H1 (cell line): Measurements from ENCODE around the gene FAM53B. TPM values are rescaled to one million over a fixed set of nuclear protein-coding genes. Genes with fewer than 3 reads are reported as not detected.

ENCODE experiments used
- CTCF ChIA-PET: fragments of 300-600 bp; sonication (Branson Sonifier 250); formaldehyde crosslinking; loops from one replicate; lab custom pipeline; 2021; ENCODE audit not compliant: partially characterized antibody; lab: Charles Lee
- POLR2A ChIA-PET: fragments of 300-600 bp; sonication (Branson Sonifier 250); formaldehyde crosslinking; loops from one replicate; lab custom pipeline; 2021; ENCODE audit warnings: inconsistent platforms; ENCODE audit not compliant: partially characterized antibody; lab: Charles Lee
- DNase-seq, 2 experiments: peaks; one replicate each; pipeline versions ENCODE4 v3.0.0 to v3.0.0-alpha.2; 2010 to 2022; ENCODE audit warnings: low spot score in 2 of 2, low read depth in 1 of 2, mixed read lengths in 1 of 2
- FAIRE-seq: peaks from 2 replicates; lab custom pipeline; 2011; peaks lifted over from hg19 to GRCh38; lab: Jason Lieb, UNC
- H2AFZ ChIP-seq: 2 replicates; pipeline ENCODE4 v1.8.1; 2012; ENCODE audit warnings: low read length, inconsistent platforms
- H2AK5ac ChIP-seq: 2 replicates; pipeline ENCODE4 v1.6.1; 2013; ENCODE audit warnings: low read depth, low read length
- H2BK120ac ChIP-seq: replicated peaks from 2 replicates; pipeline ENCODE3; 2013; ENCODE audit warnings: low read depth, low read length, inconsistent platforms
- H2BK12ac ChIP-seq: 2 replicates; pipeline ENCODE4 v1.6.1; 2013; ENCODE audit warnings: low read depth, low read length
- H2BK15ac ChIP-seq: 2 replicates; pipeline ENCODE4 v1.6.1; 2013; ENCODE audit warnings: low read length
- H2BK20ac ChIP-seq: 2 replicates; pipeline ENCODE4 v1.6.1; 2013; ENCODE audit warnings: low read length
- H2BK5ac ChIP-seq: 2 replicates; pipeline ENCODE4 v1.6.1; 2013; ENCODE audit warnings: low read depth, low read length
- H3K14ac ChIP-seq: 2 replicates; pipeline ENCODE4 v1.6.1; 2013; ENCODE audit warnings: inconsistent platforms; ENCODE audit not compliant: insufficient read length
- H3K18ac ChIP-seq: 2 replicates; pipeline ENCODE4 v1.6.1; 2013; ENCODE audit warnings: low read length; ENCODE audit errors: extremely low read depth
- H3K23ac ChIP-seq: 2 replicates; pipeline ENCODE4 v1.6.1; 2013; ENCODE audit warnings: inconsistent platforms; ENCODE audit not compliant: insufficient read length
- H3K23me2 ChIP-seq: 2 replicates; pipeline ENCODE4 v1.6.1; 2013; ENCODE audit warnings: low read depth, low read length
- H3K27ac ChIP-seq: 2 replicates; pipeline ENCODE4 v1.6.1; 2011; ENCODE audit warnings: low read depth, low read length, inconsistent platforms
- H3K27me3 ChIP-seq, 4 experiments: replicated peaks in 1 of 4; 1 replicate in 1 of 4; 2 replicates in 3 of 4; pipeline versions ENCODE4 v1.6.1 to v1.8.1; 2011 to 2013; ENCODE audit warnings: low read length in 3 of 4, mild to moderate bottlenecking in 3 of 4, inconsistent platforms in 2 of 4, mixed read lengths in 2 of 4, moderate library complexity in 1 of 4; ENCODE audit not compliant: control insufficient read depth in 3 of 4, insufficient read depth in 3 of 4; ENCODE audit errors: extremely low read depth in 1 of 4
- H3K36me3 ChIP-seq, 4 experiments: 2 replicates each; pipeline versions ENCODE4 v1.6.1 to v1.8.1; 2011 to 2013; ENCODE audit warnings: mild to moderate bottlenecking in 4 of 4, low read length in 3 of 4, moderate library complexity in 2 of 4, control low read depth in 1 of 4, inconsistent platforms in 1 of 4; ENCODE audit not compliant: insufficient read depth in 4 of 4, control insufficient read depth in 2 of 4
- H3K4ac ChIP-seq: replicated peaks from 2 replicates; pipeline ENCODE3; 2013; ENCODE audit warnings: low read length, low read depth, mixed read lengths, inconsistent platforms; ENCODE audit not compliant: insufficient read length
- H3K4me1 ChIP-seq, 4 experiments: replicated peaks in 1 of 4; 1 replicate in 1 of 4; 2 replicates in 3 of 4; pipeline versions ENCODE4 v1.6.1 to v1.8.1; 2011 to 2013; ENCODE audit warnings: low read length in 3 of 4, inconsistent platforms in 2 of 4, mixed read lengths in 1 of 4; ENCODE audit not compliant: insufficient read depth in 4 of 4, control insufficient read depth in 3 of 4
- H3K4me2 ChIP-seq, 2 experiments: 2 replicates each; pipeline versions ENCODE4 v1.6.1 to v1.8.1; 2011 to 2013; ENCODE audit warnings: low read depth in 2 of 2, low read length in 2 of 2, control low read depth in 1 of 2, inconsistent platforms in 1 of 2, mild to moderate bottlenecking in 1 of 2; ENCODE audit not compliant: insufficient read depth in 1 of 2
- H3K4me3 ChIP-seq, 4 experiments: fragments of 200-600, 300-600 bp in 1 of 4; sonication (generic), shearing (Covaris generic), sonication (Bioruptor Twin) in 1 of 4; 2 replicates each; pipeline versions ENCODE4 v1.5.1 to v1.8.1; 2011 to 2016; ENCODE audit warnings: low read length in 4 of 4, low read depth in 3 of 4, control low read depth in 2 of 4, inconsistent platforms in 2 of 4, mild to moderate bottlenecking in 2 of 4, mixed read lengths in 1 of 4, moderate library complexity in 1 of 4; ENCODE audit not compliant: insufficient read depth in 2 of 4; ENCODE audit errors: extremely low read depth in 1 of 4
- H3K56ac ChIP-seq: replicated peaks from 2 replicates; pipeline ENCODE3; 2013; ENCODE audit warnings: low read depth, mild to moderate bottlenecking, mixed read lengths, low read length, inconsistent platforms; ENCODE audit not compliant: insufficient read length
- H3K79me1 ChIP-seq: 2 replicates; pipeline ENCODE4 v1.6.1; 2013; ENCODE audit warnings: low read depth, low read length, control low read depth
- H3K79me2 ChIP-seq, 2 experiments: 2 replicates each; pipeline versions ENCODE4 v1.6.1 to v1.8.1; 2012 to 2013; ENCODE audit warnings: low read length in 2 of 2, mild to moderate bottlenecking in 2 of 2, inconsistent platforms in 1 of 2; ENCODE audit not compliant: insufficient read depth in 2 of 2, control insufficient read depth in 1 of 2
- H3K9ac ChIP-seq, 4 experiments: replicated peaks in 1 of 4; 1 replicate in 1 of 4; 2 replicates in 3 of 4; pipeline versions ENCODE4 v1.6.1 to v1.8.1; 2011 to 2013; ENCODE audit warnings: low read depth in 3 of 4, low read length in 3 of 4, control low read depth in 2 of 4, mild to moderate bottlenecking in 2 of 4, moderate library complexity in 2 of 4, inconsistent platforms in 1 of 4; ENCODE audit errors: extremely low read depth in 1 of 4
- H3K9me3 ChIP-seq, 2 experiments: 2 replicates each; pipeline versions ENCODE4 v1.6.1 to v1.8.1; 2012 to 2013; ENCODE audit warnings: mild to moderate bottlenecking in 2 of 2, moderate library complexity in 2 of 2, control low read depth in 1 of 2, inconsistent platforms in 1 of 2, low read depth in 1 of 2, low read length in 1 of 2, mixed read lengths in 1 of 2; ENCODE audit not compliant: insufficient read depth in 2 of 2
- H4K20me1 ChIP-seq, 2 experiments: replicated peaks in 1 of 2; 2 replicates each; pipeline versions ENCODE3 to v1.8.1; 2011 to 2013; ENCODE audit warnings: inconsistent platforms in 2 of 2, low read length in 2 of 2, mild to moderate bottlenecking in 1 of 2; ENCODE audit not compliant: insufficient read depth in 2 of 2, control insufficient read depth in 1 of 2
- H4K5ac ChIP-seq: 2 replicates; pipeline ENCODE4 v1.6.1; 2013; ENCODE audit warnings: low read length, low read depth, mixed read lengths, inconsistent platforms; ENCODE audit not compliant: insufficient read length
- H4K8ac ChIP-seq: 2 replicates; pipeline ENCODE4 v1.8.0; 2013; ENCODE audit warnings: mild to moderate bottlenecking, moderate library complexity, low read length, inconsistent platforms; ENCODE audit not compliant: insufficient read depth; ENCODE audit errors: extremely low read depth
- H4K91ac ChIP-seq: replicated peaks from 2 replicates; pipeline ENCODE3; 2013; ENCODE audit warnings: low read length, mixed read lengths, inconsistent platforms; ENCODE audit not compliant: insufficient read length
- ATF3 ChIP-seq: IDR thresholded peaks from 2 replicates; pipeline ENCODE4 v1.6.1; 2011; ENCODE audit warnings: low read depth, mild to moderate bottlenecking, low read length; ENCODE audit not compliant: insufficient read depth
- RXRA ChIP-seq: IDR thresholded peaks from 2 replicates; pipeline ENCODE4 v1.6.1; 2011; ENCODE audit warnings: low read depth, mild to moderate bottlenecking, low read length, moderate library complexity; ENCODE audit not compliant: insufficient read depth
- WGBS, 2 experiments: shearing (Covaris generic) in 1 of 2; methylation state at CpG; one replicate each; pipeline versions ENCODE4 v1.1.6 to v1.1.7; 2013 to 2015; ENCODE audit warnings: low lambda C conversion rate in 2 of 2, mixed read lengths in 2 of 2, inconsistent platforms in 1 of 2, low coverage in 1 of 2, missing lambda C conversion rate in 1 of 2; ENCODE audit not compliant: insufficient replicate concordance in 2 of 2, insufficient coverage in 1 of 2, insufficient read length in 1 of 2; ENCODE audit errors: extremely low coverage in 1 of 2, missing lambda C conversion rate in 1 of 2; 5-methylcytosine and 5-hydroxymethylcytosine counted together
- polyA plus RNA-seq, 7 experiments: library from polyadenylated mRNA; depleted of rRNA in 3 of 7; stranded (reverse) in 5 of 7; unstranded in 2 of 7; fragments of >200 nt in 5 of 7; fragments of 200-250 nt in 2 of 7; gene quantifications; 1 replicate in 5 of 7; 2 replicates in 1 of 7; 4 replicates in 1 of 7; pipeline versions ENCODE4 v1.2.1 to v1.2.3, GENCODE V29; 2011 to 2013; ENCODE audit warnings: missing spikeins in 2 of 7, mixed read lengths in 2 of 7
- total RNA-seq: library from RNA; stranded (reverse); fragmentation: NEBNext Ultra II Directional; extraction: Animal tissue kit (Norgen Biotek cat#: 25700); gene quantifications from 2 replicates; pipeline ENCODE4 v1.2.1, GENCODE V29; 2021

Gene FAM53B
- total and polyA plus RNA-seq, 2 of the 8 experiments (the other 6 are each of a cell fraction or from before 2014, with no cell fraction given), result 5.3 to 14.4 TPM

GRCh38 chr10:124736491-124737136 lies 7.6 kb downstream of the FAM53B start:
- H4K5ac ChIP-seq, result no peak overlapping the region
- no peak overlapping the region for H3K56ac ChIP-seq
- H2AK5ac ChIP-seq, result no peak overlapping the region
- peaks cover 16% of the 10 kb centered on the region for H3K79me1 ChIP-seq
- ChIA-PET POLR2A (interaction anchor here (1.2 kb wide), 1 partner anchor 15 kb away, joined by 3 read pairs; no protein-coding TSS in a partner anchor), CTCF (interaction anchor here (0.8 to 1.5 kb wide), 4 partner anchors 17 to 201 kb away, joined by 3 to 5 read pairs (median 4); no protein-coding TSS in a partner anchor)
- H3K9ac ChIP-seq, result no peak overlapping the region
- peaks cover 0 to 14% of the 10 kb centered on the region in 2 experiments; a peak in 2 of 4 replicates for H3K79me2 ChIP-seq
- TF ChIP-seq RXRA (no peak), ATF3 (no peak)
- no peak for FAIRE-seq
- H3K23me2 ChIP-seq, result no peaks in the 10 kb centered on the region
- no peak overlapping the region; the same call in 1 of the 2 replicates for H2BK15ac ChIP-seq
- peaks cover 0 to 1% (median under 1%) of the 10 kb centered on the region in 4 experiments; a peak in 3 of 7 replicates for H3K27me3 ChIP-seq
- H3K18ac ChIP-seq, result no peak overlapping the region
- H2AFZ ChIP-seq, result no peak overlapping the region
- 0 out of 4 replicates have a peak overlapping the region, but pooled peaks of 1 of the 2 experiments have one; percentile 22 for H3K4me2 ChIP-seq
- no peak overlapping the region for H3K14ac ChIP-seq
- 0 out of 2 replicates have a peak overlapping the region, but pooled peaks have one; percentile 8 for H2BK5ac ChIP-seq
- H3K4me1 ChIP-seq, result peaks cover 20 to 35% (median 25%) of the 10 kb centered on the region in 4 experiments
- peaks cover 8 to 27% of the 10 kb centered on the region in 2 experiments for H4K20me1 ChIP-seq
- no peak overlapping the region for H2BK120ac ChIP-seq
- H4K8ac ChIP-seq, result no peak overlapping the region
- H3K4me3 ChIP-seq, result no peak overlapping the region
- no peak overlapping the region for H3K23ac ChIP-seq
- H4K91ac ChIP-seq, result no peak overlapping the region
- WGBS, 2 experiments, result 80% methylated on average over 11 of the region's 11 CpGs; no CpG with 5 or more reads in 1 of the 2 experiments
- H3K36me3 ChIP-seq, result no peaks in the 10 kb centered on the region
- no peak overlapping the region for H2BK20ac ChIP-seq
- DNase-seq, result peak in 1 of 2 experiments; percentile 57
- no peak overlapping the region for H3K27ac ChIP-seq
- no peak overlapping the region for H3K4ac ChIP-seq
- no peaks in the 10 kb centered on the region for H3K9me3 ChIP-seq
- no peak overlapping the region; the same call in 1 of the 2 replicates for H2BK12ac ChIP-seq
